Measurements from ENCODE around the gene FOXL2.

The FOXL2 gene

GRCh38 chr3:138945709-138946662 is 951 bp downstream of the FOXL2 start:
- DNase-seq (ENCODE audit: low spot score): peak; percentile 70

- DNase-seq (ENCODE audit: low spot score): no peak
Observed at GRCh38 chr3:138944929-138945708, 1.8 kb downstream of the FOXL2 start.

GRCh38 chr3:138944654-138944928 is 2.3 kb downstream of the FOXL2 start:
- DNase-seq (ENCODE audit: low spot score): no peak

- DNase-seq (ENCODE audit: low spot score): no peak
Observed at GRCh38 chr3:138943724-138944653, 2.9 kb downstream of the FOXL2 start.

- no peak for DNase-seq (ENCODE audit: low spot score)
Observed at GRCh38 chr3:138942861-138943623, 3.9 kb downstream of the FOXL2 start.

GRCh38 chr3:138942271-138942670 is 4.7 kb downstream of the FOXL2 start:
- DNase-seq (ENCODE audit: low spot score): no peak

- peak; percentile 74 for DNase-seq (ENCODE audit: low spot score)
Observed at GRCh38 chr3:138941259-138941885, 5.6 kb downstream of the FOXL2 start.

GRCh38 chr3:138940446-138940845 is 6.5 kb downstream of the FOXL2 start:
- DNase-seq (ENCODE audit: low spot score): no peak

GRCh38 chr3:138939561-138940241 is 7.2 kb downstream of the FOXL2 start:
- DNase-seq (ENCODE audit: low spot score): no peak

GRCh38 chr3:138938877-138939560 is 7.9 kb downstream of the FOXL2 start:
- DNase-seq (ENCODE audit: low spot score): peak; percentile 19

GRCh38 chr3:138938056-138938876 is 8.7 kb downstream of the FOXL2 start:
- peak; percentile 41 for DNase-seq (ENCODE audit: low spot score)

GRCh38 chr3:138937690-138938055 is 9.3 kb downstream of the FOXL2 start:
- peak; percentile 34 for DNase-seq (ENCODE audit: low spot score)

GRCh38 chr3:138936741-138937689 is 9.9 kb downstream of the FOXL2 start:
- no peak for DNase-seq (ENCODE audit: low spot score)

- DNase-seq (ENCODE audit: low spot score): peak; percentile 95
Observed at GRCh38 chr3:138935863-138936740, 10.8 kb downstream of the FOXL2 start.

GRCh38 chr3:138935505-138935862 is 11.5 kb downstream of the FOXL2 start:
- no peak for DNase-seq (ENCODE audit: low spot score)

GRCh38 chr3:138933981-138934691 is 12.8 kb downstream of the FOXL2 start:
- DNase-seq (ENCODE audit: low spot score): no peak
